Liver (tissue), 9 donors: ENCODE results near the gene TJAP1. TPM values are rescaled to one million over a fixed set of nuclear protein-coding genes. Genes with fewer than 3 reads are reported as not detected.

ENCODE experiments used
- DNase-seq: peaks from one replicate; pipeline ENCODE4 v3.0.0-alpha.2; 2017; ENCODE audit warnings: low spot score
- H3K27ac ChIP-seq, 2 donors: one replicate each; pipeline ENCODE4 v1.7.0; 2013; ENCODE audit warnings: inconsistent platforms in 2 of 2, low read length in 2 of 2, control low read depth in 1 of 2, low read depth in 1 of 2, mild to moderate bottlenecking in 1 of 2
- H3K27me3 ChIP-seq, 4 donors: one replicate each; pipeline versions ENCODE4 v1.6.1 to v1.7.0; 2013; ENCODE audit warnings: low read length in 3 of 4, inconsistent platforms in 1 of 4, mild to moderate bottlenecking in 1 of 4, moderate library complexity in 1 of 4; ENCODE audit not compliant: control insufficient read depth in 4 of 4, insufficient read depth in 4 of 4
- H3K36me3 ChIP-seq, 4 donors: one replicate each; pipeline versions ENCODE4 v1.6.1 to v1.7.0; 2013; ENCODE audit warnings: low read length in 3 of 4, mild to moderate bottlenecking in 3 of 4, low read depth in 1 of 4, moderate library complexity in 1 of 4; ENCODE audit not compliant: control insufficient read depth in 4 of 4, insufficient read depth in 3 of 4
- H3K4me1 ChIP-seq, 4 donors: one replicate each; pipeline versions ENCODE4 v1.6.1 to v1.7.0; 2013; ENCODE audit warnings: low read length in 3 of 4, mild to moderate bottlenecking in 3 of 4, moderate library complexity in 1 of 4; ENCODE audit not compliant: control insufficient read depth in 4 of 4, insufficient read depth in 4 of 4
- H3K4me3 ChIP-seq, 3 donors: one replicate each; pipeline versions ENCODE4 v1.6.1 to v1.7.0; 2013; ENCODE audit warnings: low read length in 3 of 3, control low read depth in 1 of 3, low read depth in 1 of 3, mild to moderate bottlenecking in 1 of 3
- H3K9ac ChIP-seq, 2 donors: one replicate each; pipeline ENCODE4 v1.7.0; 2013; ENCODE audit warnings: low read length in 2 of 2, mild to moderate bottlenecking in 2 of 2, moderate library complexity in 2 of 2, control low read depth in 1 of 2, low read depth in 1 of 2
- H3K9me3 ChIP-seq, 4 donors: one replicate each; pipeline versions ENCODE4 v1.6.1 to v1.7.0; 2013; ENCODE audit warnings: low read length in 3 of 4; ENCODE audit not compliant: control insufficient read depth in 4 of 4
- CTCF ChIP-seq: fragments of 150-350 bp; IDR thresholded peaks from 2 replicates; pipeline ENCODE4 v1.5.1; 2017; ENCODE audit warnings: improper control_type of control experiment, low read depth, low read length; ENCODE audit not compliant: missing input control
- EGR1 ChIP-seq, 2 donors: IDR thresholded peaks; 2 replicates each; pipeline ENCODE4 v1.6.1; 2016 to 2018; ENCODE audit warnings: antibody characterized with exemption in 2 of 2, low read depth in 2 of 2
- FOXA1 ChIP-seq: IDR thresholded peaks from 2 replicates; pipeline ENCODE4 v1.6.1; 2016; ENCODE audit warnings: antibody characterized with exemption
- GABPA ChIP-seq, 2 donors: IDR thresholded peaks in 1 of 2; conservative IDR thresholded peaks in 1 of 2; 2 replicates each; pipeline ENCODE4 v1.6.1; 2016; ENCODE audit warnings: antibody characterized with exemption in 2 of 2, mild to moderate bottlenecking in 1 of 2, moderate library complexity in 1 of 2
- HNF4A ChIP-seq, 2 donors: conservative IDR thresholded peaks; 2 replicates each; pipeline ENCODE4 v1.6.1; 2016; ENCODE audit warnings: antibody characterized with exemption in 2 of 2, mild to moderate bottlenecking in 2 of 2
- HNF4G ChIP-seq: IDR thresholded peaks from 2 replicates; pipeline ENCODE4 v1.6.1; 2016; ENCODE audit warnings: antibody characterized with exemption
- JUND ChIP-seq, 2 donors: IDR thresholded peaks; 2 replicates each; pipeline ENCODE4 v1.6.1; 2016; ENCODE audit warnings: antibody characterized with exemption in 2 of 2
- MAX ChIP-seq: IDR thresholded peaks from 2 replicates; pipeline ENCODE4 v1.6.1; 2016; ENCODE audit warnings: antibody characterized with exemption
- NR2F2 ChIP-seq: IDR thresholded peaks from 2 replicates; pipeline ENCODE4 v1.6.1; 2016; ENCODE audit warnings: antibody characterized with exemption
- REST ChIP-seq: IDR thresholded peaks from 2 replicates; pipeline ENCODE4 v1.6.1; 2016; ENCODE audit warnings: antibody characterized with exemption, mild to moderate bottlenecking
- RXRA ChIP-seq, 2 donors: IDR thresholded peaks; 2 replicates each; pipeline ENCODE4 v1.6.1; 2017 to 2018; ENCODE audit warnings: antibody characterized with exemption in 2 of 2, mild to moderate bottlenecking in 1 of 2
- SP1 ChIP-seq: IDR thresholded peaks from 2 replicates; pipeline ENCODE4 v1.6.1; 2018; ENCODE audit warnings: antibody characterized with exemption, mild to moderate bottlenecking
- TAF1 ChIP-seq: conservative IDR thresholded peaks from 2 replicates; pipeline ENCODE4 v1.6.1; 2016; ENCODE audit warnings: antibody characterized with exemption, mild to moderate bottlenecking
- YY1 ChIP-seq: IDR thresholded peaks from 2 replicates; pipeline ENCODE4 v1.6.1; 2016; ENCODE audit warnings: antibody characterized with exemption, mild to moderate bottlenecking
- ZBTB33 ChIP-seq: IDR thresholded peaks from 2 replicates; pipeline ENCODE4 v1.6.1; 2016; ENCODE audit warnings: antibody characterized with exemption
- WGBS: extraction: QIAGEN DNeasy Blood & Tissue Kit; methylation state at CpG from one replicate; pipeline ENCODE4 v1.1.7; 2013; 5-methylcytosine and 5-hydroxymethylcytosine counted together
- polyA plus RNA-seq, 2 donors: library from polyadenylated mRNA; stranded (reverse) in 1 of 2; unstranded in 1 of 2; fragments of 200-250 nt in 1 of 2; fragments of >200 nt in 1 of 2; fragmentation: Nextera tagmentation in 1 of 2; extraction: Ambion mirVana in 1 of 2; gene quantifications; one replicate each; pipeline versions ENCODE4 v1.2.1 to v1.2.3, GENCODE V29; 2013 to 2015
- total RNA-seq, 2 donors: library from RNA; depleted of rRNA; stranded (reverse); fragments of >200 nt; gene quantifications; one replicate each; pipeline ENCODE4 v1.2.3, GENCODE V29; 2014
- donor health status: healthy.
- donor health status: healthy.
- donor health status: healthy.
- donor health status: healthy.
- donor health status: healthy.

TJAP1 gene
- total and polyA plus RNA-seq, 4 donors = 6.9 to 10.3 (median 7.8) TPM

GRCh38 chr6:43481591-43482236, 4.3 kb downstream of the TJAP1 start:
- peaks cover 7 to 29% (median 17%) of the 10 kb centered on the region in 4 donors for H3K4me1 ChIP-seq
- no peaks in the 10 kb centered on the region for H3K9me3 ChIP-seq
- H3K27me3 ChIP-seq = no peaks in the 10 kb centered on the region
- TF ChIP-seq NR2F2 (no peak), HNF4A (conservative IDR thresholded peaks at IDR 0.05) (peak; percentile 70 to 82), YY1 (peak; percentile 12), JUND (IDR thresholded peaks at IDR 0.05) (no peak), HNF4G (no peak), SP1 (peak; percentile 39), RXRA (IDR thresholded peaks at IDR 0.05) (peak; percentile 50 to 72), MAX (peak; percentile 32), GABPA (IDR thresholded peaks at IDR 0.05 in 1 of 2, conservative IDR thresholded peaks at IDR 0.05 in 1 of 2) (no peak), TAF1 (no peak)
- no peak overlapping the region for H3K4me3 ChIP-seq
- 47% methylated on average over 11 of the region's 11 CpGs for WGBS
- no peak overlapping the region for H3K27ac ChIP-seq
- DNase-seq = no peak
- no peak overlapping the region for H3K9ac ChIP-seq
- peaks cover 0 to 2% (median 0%) of the 10 kb centered on the region in 4 donors for H3K36me3 ChIP-seq

GRCh38 chr6:43488667-43489276, 11.4 kb downstream of the TJAP1 start:
- TF ChIP-seq REST (no peak), FOXA1 (no peak), GABPA (IDR thresholded peaks at IDR 0.05 in 1 of 2, conservative IDR thresholded peaks at IDR 0.05 in 1 of 2) (no peak), EGR1 (IDR thresholded peaks at IDR 0.05; ENCODE audit: low read depth in 2 of 2) (no peak), HNF4G (no peak), YY1 (no peak), MAX (no peak), ZBTB33 (no peak), TAF1 (no peak), CTCF (no peak)
- DNase-seq = no peak
- WGBS = 82% methylated on average over 4 of the region's 4 CpGs
- no peak overlapping the region for H3K4me3 ChIP-seq
- H3K9ac ChIP-seq = no peak overlapping the region
- H3K36me3 ChIP-seq = peaks cover 0 to 2% (median 0%) of the 10 kb centered on the region in 4 donors
- H3K27me3 ChIP-seq = no peaks in the 10 kb centered on the region
- peaks cover 10 to 20% (median 15%) of the 10 kb centered on the region in 4 donors for H3K4me1 ChIP-seq
- no peak overlapping the region for H3K27ac ChIP-seq
- H3K9me3 ChIP-seq = no peaks in the 10 kb centered on the region
